NCI-H1694 treated with DMSO at 0.1 percent for 48 hours (cell line): ENCODE measurements around the gene FEM1B.

Experiments used
- DNase-seq: peaks from one replicate; lab custom pipeline; 2025; lab: John Stamatoyannopoulos, UW

Gene FEM1B

DNA sequence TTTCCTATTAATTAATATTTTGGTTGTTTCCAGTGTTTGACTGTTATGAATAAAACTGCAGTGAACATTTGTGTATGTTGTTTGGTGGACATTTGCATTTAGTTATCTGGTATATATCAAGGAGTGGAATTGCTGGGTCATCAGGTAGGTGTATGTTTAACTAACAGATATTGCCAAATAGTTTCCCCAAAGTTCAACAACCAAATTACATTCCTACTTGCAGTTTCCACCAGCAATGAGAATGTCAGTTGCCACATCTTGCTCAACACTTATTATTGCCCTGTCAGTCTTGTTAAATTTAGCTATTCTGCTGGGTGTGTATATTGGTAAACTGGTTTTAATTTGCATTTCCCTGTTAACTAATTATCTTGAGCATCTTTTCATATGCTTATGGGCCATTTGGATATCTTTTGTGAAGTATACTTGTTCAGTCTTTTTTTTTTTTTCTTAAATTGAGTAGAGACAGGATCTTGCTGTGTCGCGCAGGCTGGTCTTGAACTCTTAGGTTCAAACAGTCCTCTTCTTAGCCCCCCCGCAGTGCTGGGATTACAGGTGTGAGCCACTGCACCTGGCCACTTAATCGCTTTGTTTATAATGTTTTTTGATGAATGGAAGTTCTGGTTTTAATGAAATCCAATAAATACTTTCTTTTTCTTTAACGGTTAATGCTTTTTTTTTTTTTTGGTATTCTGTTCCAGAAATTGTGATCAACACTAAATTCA is 7.9 kb downstream of the FEM1B start:
- DNase-seq, result no peak

DNA sequence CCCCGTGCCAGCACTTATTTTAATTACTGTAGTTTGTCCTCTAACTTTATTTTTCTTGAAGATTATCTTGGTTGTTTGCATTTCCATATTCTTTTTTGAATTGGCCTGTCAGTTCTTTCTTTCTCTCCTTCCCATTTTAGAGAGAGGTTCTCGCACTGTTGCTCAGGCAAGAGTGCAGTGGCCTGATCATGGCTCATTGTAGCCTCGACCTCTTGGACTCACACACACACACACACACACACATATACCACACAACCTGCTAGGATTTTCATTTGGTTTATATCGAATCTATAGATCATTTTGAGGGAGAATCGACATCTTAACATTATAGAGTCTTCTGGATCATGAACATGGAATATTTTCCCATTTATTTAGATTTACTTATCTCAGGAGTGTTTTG is 8.7 kb downstream of the FEM1B start:
- no peak for DNase-seq

DNA sequence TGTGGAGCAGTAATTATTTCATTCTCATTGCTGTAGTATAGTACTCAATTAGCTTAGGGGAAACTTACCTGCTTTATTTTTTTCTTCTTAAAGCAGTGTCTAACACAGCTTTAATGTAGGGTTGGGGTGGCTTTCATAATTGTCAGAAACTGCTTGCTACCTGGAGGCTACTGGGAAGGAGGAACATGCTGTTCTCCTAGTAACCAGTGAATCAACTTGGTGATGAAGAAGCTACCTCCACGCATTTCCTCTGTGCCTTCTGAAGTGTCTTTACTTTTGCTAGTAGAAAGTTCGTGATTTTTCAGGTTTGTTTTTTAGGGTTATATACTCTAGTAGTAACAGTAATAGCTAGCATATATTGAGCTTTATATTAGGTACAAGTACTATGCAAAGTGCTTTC is 11.5 kb downstream of the FEM1B start:
- DNase-seq, result no peak

DNA sequence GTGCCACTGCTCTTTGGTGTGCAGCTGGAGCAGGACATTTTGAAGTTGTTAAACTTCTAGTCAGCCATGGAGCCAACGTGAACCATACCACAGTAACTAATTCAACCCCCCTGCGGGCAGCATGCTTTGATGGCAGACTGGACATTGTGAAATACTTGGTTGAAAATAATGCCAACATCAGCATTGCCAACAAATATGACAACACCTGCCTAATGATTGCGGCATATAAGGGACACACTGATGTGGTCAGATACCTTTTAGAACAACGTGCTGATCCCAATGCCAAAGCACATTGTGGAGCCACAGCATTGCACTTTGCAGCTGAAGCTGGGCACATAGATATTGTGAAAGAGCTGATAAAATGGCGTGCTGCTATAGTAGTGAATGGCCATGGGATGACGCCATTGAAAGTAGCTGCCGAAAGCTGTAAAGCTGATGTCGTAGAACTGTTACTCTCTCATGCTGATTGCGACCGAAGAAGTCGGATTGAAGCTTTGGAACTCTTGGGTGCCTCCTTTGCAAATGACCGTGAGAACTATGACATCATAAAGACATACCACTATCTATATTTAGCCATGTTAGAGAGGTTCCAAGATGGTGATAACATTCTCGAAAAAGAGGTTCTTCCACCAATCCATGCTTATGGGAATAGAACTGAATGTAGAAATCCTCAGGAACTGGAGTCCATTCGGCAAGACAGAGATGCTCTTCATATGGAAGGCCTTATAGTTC is 12.2 kb downstream of the FEM1B start:
- DNase-seq, result no peak

DNA sequence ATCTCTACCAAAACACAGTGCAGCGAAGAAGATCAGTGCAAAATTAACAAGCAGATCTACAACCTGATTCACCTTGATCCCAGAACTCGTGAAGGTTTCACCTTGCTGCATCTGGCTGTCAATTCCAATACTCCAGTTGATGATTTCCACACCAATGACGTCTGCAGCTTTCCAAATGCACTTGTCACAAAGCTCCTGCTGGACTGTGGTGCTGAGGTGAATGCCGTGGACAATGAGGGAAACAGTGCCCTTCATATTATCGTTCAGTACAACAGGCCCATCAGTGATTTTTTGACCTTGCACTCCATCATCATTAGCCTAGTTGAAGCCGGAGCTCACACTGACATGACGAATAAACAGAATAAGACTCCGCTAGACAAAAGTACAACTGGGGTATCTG is 13.2 kb downstream of the FEM1B start:
- no peak for DNase-seq

DNA sequence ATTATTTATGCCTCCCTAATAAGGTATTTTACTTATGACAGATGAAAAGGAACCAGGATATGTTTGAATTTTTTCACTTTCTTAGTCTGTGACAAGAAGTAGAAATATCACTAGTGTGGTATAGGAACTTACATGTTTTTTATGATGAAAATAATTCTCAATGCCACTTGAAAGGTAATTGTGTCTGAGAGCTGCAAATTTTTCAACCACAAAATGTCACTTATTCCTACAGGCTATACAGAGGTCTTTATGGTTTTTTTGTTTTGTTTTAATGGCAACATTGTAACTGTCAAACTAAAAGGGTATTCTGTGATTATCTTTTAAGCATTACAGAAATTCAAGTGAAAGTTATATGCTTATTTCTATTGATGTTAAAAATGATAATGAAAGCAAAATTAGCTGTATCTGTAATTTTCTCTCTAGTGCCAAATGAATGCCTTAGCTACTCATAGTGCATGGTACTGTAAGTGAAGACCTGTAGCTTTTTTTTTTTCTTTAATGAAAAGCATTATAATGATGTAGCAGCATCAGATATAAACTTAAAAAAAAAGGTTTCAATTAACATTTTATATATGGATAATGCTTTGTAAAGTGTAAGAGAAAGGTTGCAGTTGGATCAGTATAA is 14.7 kb downstream of the FEM1B start:
- no peak for DNase-seq

DNA sequence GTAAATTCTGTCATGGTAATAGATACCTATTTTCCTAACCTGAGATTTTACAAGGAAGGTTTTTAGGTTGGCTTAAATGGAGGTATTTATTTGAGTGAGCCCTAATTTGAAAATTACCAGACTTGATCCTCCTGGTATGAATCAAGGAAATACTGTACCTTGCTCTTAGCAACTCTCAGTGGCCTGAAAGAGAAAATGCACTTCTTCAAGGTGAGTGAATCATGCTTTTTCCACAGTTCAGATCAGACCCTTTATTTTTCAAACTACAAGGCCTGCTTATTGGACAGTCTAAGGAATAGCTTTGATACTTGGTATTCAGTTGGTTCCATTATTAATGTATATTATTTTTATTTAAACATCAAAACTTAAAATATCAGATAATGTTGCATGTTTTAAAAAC is 15.4 kb downstream of the FEM1B start:
- DNase-seq, result no peak

DNA sequence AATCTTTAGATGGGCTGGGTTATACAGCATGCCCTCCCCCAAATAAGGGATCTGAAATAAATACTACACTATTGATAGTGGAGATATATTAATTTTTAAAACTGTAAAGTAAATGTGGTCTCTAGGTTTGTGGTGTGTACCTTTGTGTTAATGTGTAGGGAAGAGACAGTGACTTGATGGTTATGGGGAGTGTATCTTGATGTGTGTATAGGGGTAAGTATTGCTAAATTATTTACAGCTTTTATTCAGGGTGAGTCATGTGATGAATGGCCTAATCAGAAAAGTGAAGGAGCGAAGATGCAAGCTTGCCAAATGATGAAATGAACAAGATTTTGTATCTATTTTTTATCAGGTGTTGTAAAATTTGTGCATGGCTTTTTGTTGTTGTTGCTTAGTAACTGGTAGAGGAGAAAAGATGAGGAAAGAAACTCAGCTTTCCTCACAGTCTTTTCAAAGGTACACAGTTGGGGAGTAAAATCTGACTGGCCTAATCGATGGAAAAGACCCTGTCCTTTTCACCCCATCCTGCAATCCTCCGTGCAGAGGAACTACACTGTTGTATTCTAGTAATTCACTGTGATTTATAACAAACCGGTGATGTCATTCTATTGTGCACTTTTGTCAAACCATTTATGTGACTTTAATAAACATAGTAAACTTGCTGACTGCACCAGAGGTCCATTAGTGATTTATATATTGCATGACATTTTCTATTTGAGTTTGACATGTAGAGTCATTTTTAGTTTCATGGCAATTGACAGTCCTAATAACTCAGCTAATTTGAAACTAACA is 17.7 kb downstream of the FEM1B start:
- no peak for DNase-seq

DNA sequence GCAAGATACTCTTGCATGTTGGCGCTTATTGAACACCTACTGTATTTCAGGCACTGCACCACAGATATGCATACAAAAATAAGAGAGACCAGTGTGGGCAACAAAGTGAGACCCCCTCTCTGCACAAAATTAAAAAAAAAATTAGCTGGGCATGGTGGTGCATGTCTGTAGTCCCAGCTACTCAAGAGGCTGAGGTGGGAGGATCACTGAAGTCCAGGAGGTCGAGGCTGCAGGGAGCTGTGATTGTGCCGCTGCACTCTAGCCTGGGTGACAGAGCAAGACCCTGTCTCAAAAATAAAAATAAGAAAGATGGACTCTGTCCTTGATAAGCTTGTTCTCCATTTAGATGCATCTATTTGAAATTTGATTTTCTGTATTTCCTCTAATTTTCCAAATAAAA is 20.8 kb downstream of the FEM1B start:
- no peak for DNase-seq

DNA sequence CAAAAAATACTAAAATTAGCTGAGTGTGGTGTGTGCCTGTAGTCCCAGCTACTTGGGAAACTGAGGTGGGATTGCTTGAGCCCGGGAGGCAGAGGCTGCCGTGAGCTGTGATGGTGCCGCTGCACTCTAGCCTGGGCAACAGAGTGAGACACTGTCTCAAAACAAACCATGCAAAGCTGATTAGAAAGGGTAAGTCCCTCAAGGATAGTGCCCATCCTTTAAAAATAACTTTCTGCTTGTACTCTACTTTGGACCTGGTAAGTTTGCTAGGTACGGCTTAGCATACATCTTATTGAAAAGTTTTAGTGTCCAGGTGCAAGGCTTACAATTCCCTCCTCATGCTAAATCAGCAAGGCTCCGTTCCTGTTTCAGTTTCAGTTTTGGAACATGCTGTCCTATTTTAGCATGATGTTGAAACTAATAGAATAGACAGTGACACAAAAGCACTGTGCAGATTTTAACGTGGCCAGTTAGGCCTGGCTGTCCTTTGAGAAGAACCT is 21.4 kb downstream of the FEM1B start:
- DNase-seq, result no peak

DNA sequence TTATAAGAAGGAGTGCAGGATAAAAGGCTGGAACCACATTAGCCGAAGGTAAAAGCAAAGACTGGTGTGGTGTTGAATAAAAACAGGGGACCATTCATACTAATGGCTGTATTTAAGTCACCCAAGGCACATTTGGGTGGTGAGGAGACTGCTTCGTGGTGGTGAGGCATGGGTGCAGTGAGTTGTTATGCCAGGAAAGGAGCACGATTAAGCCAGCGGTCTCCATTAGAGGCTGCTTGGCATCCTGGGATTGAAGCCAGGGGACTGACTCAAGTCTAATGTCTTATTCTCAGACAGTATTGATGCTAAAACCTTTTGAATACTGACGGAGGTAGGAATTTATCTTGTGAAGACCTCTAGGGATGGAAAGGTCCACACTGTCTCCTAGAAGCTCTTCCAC is 21.9 kb downstream of the FEM1B start:
- no peak for DNase-seq

DNA sequence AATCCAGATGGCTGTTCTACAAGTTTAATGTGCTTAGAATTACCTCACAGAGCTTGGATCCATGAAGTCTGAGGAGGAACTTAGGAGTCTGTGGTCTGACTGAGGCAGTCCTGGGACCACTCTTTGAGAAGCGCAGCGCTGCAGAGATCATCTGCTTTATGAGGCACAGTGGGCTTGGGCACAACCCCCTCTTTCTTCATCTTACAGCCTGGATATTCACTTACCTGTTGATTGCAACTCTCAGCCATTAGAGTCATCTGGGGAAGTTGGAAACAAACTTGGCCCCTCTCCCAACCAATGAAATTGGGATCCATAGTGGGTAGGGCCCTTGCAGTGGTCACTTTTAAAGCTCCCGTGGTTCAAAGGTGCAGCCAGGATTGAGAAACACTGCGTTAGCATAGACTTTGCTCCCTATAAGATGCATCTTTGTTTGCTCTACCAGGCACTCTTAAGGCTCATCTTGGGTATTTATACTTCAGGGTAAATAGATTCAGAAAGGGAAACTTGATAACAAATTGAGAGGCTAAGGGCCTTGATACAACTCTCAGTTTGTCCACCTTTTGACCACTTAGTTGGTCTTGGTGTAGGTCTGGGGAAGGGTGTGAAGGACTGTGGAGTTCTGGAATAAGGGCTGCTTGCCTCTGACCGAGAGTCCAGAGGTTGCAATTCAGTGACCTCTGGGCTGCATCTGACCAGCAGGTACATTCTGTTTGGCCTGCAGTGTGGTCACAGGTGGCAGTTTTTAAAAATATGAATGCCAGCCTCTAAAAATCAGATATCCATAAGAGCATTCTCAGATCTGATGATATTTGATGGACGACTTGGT is 22.8 kb downstream of the FEM1B start:
- DNase-seq, result no peak

DNA sequence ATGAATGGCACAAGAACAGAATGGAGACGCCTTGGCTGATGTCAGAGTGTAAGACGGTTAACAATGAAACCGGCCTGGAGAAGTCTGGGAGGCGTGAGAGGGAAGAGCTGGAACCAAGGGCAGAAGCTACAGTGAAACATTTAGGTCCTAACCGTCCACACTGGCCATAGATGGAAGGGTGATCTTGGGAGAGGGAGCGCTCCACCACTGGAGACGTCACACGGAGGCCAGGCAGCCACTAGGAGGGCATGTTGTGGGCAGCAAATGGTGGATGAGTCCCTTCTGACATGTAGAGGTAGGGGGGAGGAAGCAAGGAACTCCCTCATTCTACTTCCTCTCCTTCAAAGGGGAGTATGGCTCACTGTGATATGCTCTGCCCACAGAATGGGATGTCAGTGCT is 23.8 kb downstream of the FEM1B start:
- DNase-seq, result no peak

DNA sequence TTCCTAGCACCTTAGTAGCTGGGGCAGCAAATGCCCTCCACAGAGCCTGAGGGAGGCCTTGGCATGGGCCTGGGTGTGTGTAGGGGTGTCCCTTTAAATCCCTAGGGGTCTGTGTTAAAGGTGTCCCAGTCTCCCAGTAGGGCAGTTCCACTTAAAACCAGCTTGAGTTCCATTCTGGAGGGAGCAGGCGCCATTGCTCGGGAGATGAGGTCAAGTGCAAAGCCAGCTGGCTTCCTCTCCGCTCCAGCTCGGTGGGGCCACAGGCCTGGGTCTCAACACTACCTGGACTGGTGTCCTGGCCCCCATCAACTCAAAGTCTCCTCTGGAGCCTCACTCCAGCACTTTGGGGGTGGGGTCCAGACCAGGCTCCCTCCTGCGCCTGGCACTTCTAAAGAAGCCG is 25.2 kb downstream of the FEM1B start:
- DNase-seq, result no peak

DNA sequence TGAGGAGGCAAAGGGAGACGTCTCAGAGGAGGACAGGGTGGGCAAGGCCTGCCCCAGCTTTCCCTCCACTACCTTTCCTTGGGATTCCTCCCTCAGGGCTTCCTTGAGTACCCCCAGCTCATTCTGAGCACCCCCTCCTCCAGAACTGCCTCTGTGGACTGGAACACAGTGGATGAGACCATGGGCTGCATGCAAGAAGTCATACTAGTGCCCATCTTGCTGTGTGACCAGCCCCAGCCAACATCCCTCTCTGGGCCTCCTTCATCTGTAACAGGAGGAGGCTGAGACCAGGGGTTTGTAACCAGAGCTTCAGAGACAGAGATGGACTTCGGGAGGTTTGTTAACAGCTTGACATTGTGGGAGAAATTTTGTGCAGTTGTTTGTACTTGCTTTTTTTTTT is 25.6 kb downstream of the FEM1B start:
- DNase-seq, result no peak

DNA sequence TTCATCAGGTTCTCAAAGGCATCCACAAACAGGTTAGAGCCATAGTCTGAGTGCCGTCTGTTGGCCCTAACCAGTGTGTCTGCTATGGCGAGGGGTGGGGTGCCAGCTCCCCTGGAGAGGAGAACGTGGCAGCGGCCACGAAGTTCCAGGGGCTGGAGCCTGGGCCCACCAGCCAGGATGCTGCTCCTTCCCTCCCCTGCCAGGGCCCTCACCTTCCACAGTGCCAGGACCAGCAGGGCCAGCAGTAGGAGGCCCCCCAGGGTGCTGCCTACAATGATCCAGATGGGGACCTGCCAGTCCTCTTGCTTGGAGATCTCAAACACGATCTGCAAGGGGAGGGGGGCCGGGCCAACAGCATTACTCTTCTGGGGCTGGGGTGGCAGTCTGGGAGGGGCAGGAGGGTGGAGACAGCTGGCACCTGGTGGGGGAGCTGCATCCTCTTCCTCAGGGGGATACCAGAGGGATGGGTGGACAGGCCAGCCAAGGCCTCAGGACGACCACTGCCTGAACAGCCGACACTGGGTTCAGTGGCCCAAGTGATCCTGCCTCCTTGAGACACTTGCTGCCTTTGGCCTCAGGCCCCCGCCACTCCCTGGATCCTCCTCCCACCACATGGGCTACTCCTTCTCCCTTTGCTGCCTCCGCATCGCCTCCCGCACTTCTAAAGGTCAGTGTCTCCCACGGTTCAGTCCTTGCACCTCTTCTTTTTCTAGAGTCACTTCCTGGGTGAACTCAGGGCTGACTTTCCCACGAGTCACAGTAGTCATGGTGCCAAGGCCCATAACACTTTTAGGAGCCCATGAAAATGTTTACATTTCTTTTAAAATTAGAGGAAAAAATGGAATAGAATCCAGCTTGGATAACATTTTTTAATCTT is 26.3 kb downstream of the FEM1B start:
- no peak for DNase-seq

DNA sequence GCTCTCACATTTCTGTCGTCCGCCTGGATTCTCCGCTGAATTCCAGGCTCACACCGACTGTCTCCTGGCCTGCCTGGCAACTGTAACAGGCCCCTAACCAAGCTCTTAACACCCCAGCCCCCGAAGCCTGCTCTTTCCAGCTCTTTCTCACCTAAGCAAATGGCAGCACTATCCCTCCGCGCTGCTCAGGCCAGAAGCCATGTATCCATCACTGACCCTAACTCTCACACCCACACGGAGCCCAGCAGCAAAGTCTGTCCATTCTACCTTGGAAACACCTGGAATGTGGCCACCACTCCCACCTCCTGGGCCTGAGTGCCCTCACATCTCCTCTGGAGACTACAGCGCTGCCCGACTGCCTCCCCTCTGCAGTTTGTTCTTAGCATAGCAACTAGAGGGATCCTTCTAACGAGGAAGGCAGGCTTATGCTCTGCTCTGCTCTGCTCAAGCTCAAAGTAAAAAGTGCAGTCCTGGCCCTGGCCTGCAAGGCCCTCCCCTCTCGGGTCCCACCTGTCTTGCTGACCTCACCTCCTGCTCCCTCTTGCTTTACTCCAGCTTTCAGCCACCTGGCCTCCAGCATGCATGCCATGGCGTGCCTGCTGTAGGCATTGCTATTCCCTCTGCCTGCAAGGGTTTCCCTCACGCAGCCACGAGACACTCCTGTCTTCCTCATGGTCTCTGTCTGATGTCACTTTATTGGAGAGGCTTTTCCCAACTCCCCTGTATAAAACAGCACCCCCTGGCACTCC is 27.2 kb downstream of the FEM1B start:
- DNase-seq, result no peak

DNA sequence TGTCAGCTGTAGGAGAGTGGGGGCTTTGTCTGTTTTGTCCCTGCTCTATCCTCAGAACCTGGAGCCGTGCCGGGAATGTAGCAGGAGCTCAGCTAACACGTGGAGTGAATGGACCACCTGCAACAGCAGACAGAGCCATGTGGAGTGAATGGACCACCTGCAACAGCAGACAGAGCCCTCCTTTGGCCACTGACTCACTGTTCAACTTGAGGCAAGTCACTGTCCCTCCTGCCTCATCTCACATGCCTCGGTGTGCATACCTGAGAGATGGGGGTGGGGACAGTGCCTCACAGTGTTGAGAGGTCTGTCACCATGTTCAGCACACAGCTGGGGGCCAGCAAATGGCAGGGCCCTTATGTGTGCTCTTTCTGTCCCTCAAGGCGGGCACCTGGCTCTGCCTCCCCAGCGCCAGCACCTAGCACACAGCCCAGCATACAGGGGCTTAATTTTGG is 27.9 kb downstream of the FEM1B start:
- no peak for DNase-seq

DNA sequence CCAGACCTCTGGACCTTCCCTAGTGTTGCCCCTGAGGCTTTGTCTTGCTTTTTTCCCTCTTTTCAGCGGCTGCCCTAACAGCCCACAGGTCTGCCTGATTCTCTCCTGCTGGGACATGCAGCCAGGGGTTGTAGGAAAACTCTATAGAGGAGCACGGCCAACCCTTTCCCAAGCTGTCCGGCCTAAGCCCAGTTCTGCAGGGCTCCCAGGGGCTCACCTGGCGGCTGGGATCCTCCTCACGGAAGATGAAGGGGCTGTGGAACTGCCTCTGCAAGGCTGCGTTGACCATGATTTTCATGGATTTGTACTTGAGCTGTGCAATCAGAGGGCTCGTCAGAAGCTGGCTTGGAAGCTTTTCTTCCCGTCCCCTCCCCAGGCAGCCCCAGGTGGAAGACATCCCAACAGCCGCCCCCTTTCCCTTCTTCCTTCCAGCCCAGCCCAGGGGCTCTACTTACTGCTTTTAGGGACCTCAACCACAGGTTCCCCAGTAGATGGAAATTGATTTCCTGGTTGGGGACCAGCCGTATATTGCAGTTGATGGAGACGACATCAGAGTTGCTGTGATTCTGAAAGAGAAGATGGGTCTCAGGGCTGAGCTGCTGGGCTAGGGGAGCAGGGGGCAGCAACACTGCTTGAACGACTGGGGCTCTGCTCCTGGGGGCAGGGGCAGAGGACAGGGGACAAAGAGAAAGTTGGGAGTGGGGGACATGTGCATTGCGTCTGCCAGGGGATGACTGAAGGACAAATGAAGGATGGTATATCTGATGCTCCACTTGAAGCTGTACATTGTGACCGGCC is 29.8 kb downstream of the FEM1B start:
- no peak for DNase-seq
